Right atrium auricular region (tissue), 2 donors: Measurements from ENCODE around the gene PTPRK. TPM values are rescaled to one million over a fixed set of nuclear protein-coding genes. Genes with fewer than 3 reads are reported as not detected.

Experiments used
- DNase-seq: peaks from one replicate; pipeline ENCODE4 v3.0.0-alpha.2; 2019; ENCODE audit warnings: low spot score
- H3K27ac ChIP-seq, 2 donors: fragments of 200-600 bp; sonication (generic); 1 replicate in 1 of 2; 2 replicates in 1 of 2; pipeline ENCODE4 v1.5.1; 2016 to 2019
- H3K27me3 ChIP-seq, 2 donors: fragments of 200-600 bp; sonication (generic); one replicate each; pipeline versions ENCODE4 v1.5.1 to v1.6.0; 2017 to 2019
- H3K36me3 ChIP-seq: fragments of 200-600 bp; sonication (generic); one replicate; pipeline ENCODE4 v1.5.1; 2016
- H3K4me1 ChIP-seq, 2 donors: fragments of 200-600 bp; sonication (generic); one replicate each; pipeline versions ENCODE4 v1.5.1 to v1.6.0; 2017 to 2019
- H3K4me3 ChIP-seq, 2 donors: fragments of 200-600 bp; sonication (generic); 1 replicate in 1 of 2; 2 replicates in 1 of 2; pipeline ENCODE4 v1.5.1; 2017 to 2019; ENCODE audit warnings: mild to moderate bottlenecking in 1 of 2, moderate library complexity in 1 of 2
- H3K9me3 ChIP-seq, 2 donors: fragments of 200-600 bp; sonication (generic); one replicate each; pipeline ENCODE4 v1.5.1; 2019
- CTCF ChIP-seq, 2 donors: fragments of 200-600 bp; sonication (generic); IDR thresholded peaks; one replicate each; pipeline ENCODE4 v1.5.1; 2019; ENCODE audit warnings: antibody characterized with exemption in 2 of 2
- total RNA-seq, 2 donors: library from RNA; depleted of rRNA; stranded (reverse); fragments of >200 nt; gene quantifications; one replicate each; pipeline ENCODE4 v1.1.0, GENCODE V29; 2016

The PTPRK gene
- total RNA-seq, 2 donors from 2014 or later, result 24.5 to 36.4 TPM

- no peak overlapping the region for H3K27ac ChIP-seq
- no peaks in the 10 kb centered on the region for H3K27me3 ChIP-seq
- no peak overlapping the region for H3K4me3 ChIP-seq
- H3K36me3 ChIP-seq, result no peaks in the 10 kb centered on the region
- no peaks in the 10 kb centered on the region for H3K4me1 ChIP-seq
- DNase-seq, result no peak
- no peaks in the 10 kb centered on the region for H3K9me3 ChIP-seq
- no peak for TF ChIP-seq CTCF (IDR thresholded peaks at IDR 0.05)
These were observed 370.0 kb downstream of the PTPRK start for GRCh38 chr6:128150376-128150775.

GRCh38 chr6:128149796-128150195 is 370.6 kb downstream of the PTPRK start:
- Histone ChIP-seq H3K36me3 (no peaks in the 10 kb centered on the region), H3K27me3 (no peaks in the 10 kb centered on the region), H3K4me3 (no peak overlapping the region), H3K4me1 (no peaks in the 10 kb centered on the region), H3K27ac (no peak overlapping the region), H3K9me3 (no peaks in the 10 kb centered on the region)
- DNase-seq, result no peak
- TF ChIP-seq CTCF (IDR thresholded peaks at IDR 0.05), result no peak

GRCh38 chr6:128144320-128144719 is 376.1 kb downstream of the PTPRK start:
- no peaks in the 10 kb centered on the region for H3K27me3 ChIP-seq
- no peak overlapping the region for H3K27ac ChIP-seq
- H3K4me1 ChIP-seq, result peaks cover 0 to 5% of the 10 kb centered on the region in 2 donors
- H3K36me3 ChIP-seq, result no peaks in the 10 kb centered on the region
- no peaks in the 10 kb centered on the region for H3K9me3 ChIP-seq
- H3K4me3 ChIP-seq, result no peak overlapping the region
- no peak for DNase-seq
- TF ChIP-seq CTCF (IDR thresholded peaks at IDR 0.05), result no peak

GRCh38 chr6:128141932-128142331 is 378.5 kb downstream of the PTPRK start:
- DNase-seq, result no peak
- Histone ChIP-seq H3K9me3 (no peaks in the 10 kb centered on the region), H3K27ac (no peak overlapping the region), H3K4me3 (no peak overlapping the region), H3K4me1 (peaks cover 0 to 5% of the 10 kb centered on the region in 2 donors), H3K36me3 (no peaks in the 10 kb centered on the region), H3K27me3 (no peaks in the 10 kb centered on the region)
- no peak for TF ChIP-seq CTCF (IDR thresholded peaks at IDR 0.05)

- TF ChIP-seq CTCF (IDR thresholded peaks at IDR 0.05), result no peak
- Histone ChIP-seq H3K27ac (no peak overlapping the region), H3K4me1 (peaks cover 0 to 5% of the 10 kb centered on the region in 2 donors), H3K36me3 (no peaks in the 10 kb centered on the region), H3K9me3 (no peaks in the 10 kb centered on the region), H3K4me3 (no peak overlapping the region), H3K27me3 (no peaks in the 10 kb centered on the region)
- DNase-seq, result no peak
These were observed 380.9 kb downstream of the PTPRK start for GRCh38 chr6:128139519-128139918.

- H3K4me3 ChIP-seq, result no peak overlapping the region
- H3K4me1 ChIP-seq, result peaks cover 0 to 5% of the 10 kb centered on the region in 2 donors
- no peak overlapping the region for H3K27ac ChIP-seq
- H3K36me3 ChIP-seq, result no peaks in the 10 kb centered on the region
- H3K9me3 ChIP-seq, result no peaks in the 10 kb centered on the region
- DNase-seq, result no peak
- H3K27me3 ChIP-seq, result no peaks in the 10 kb centered on the region
- no peak for TF ChIP-seq CTCF (IDR thresholded peaks at IDR 0.05)
These were observed 381.7 kb downstream of the PTPRK start for GRCh38 chr6:128138694-128139093.
